Measurements from ENCODE around the gene MT1B. TPM values are rescaled to one million over a fixed set of nuclear protein-coding genes. Genes with fewer than 3 reads are reported as not detected.

The MT1B gene
- total RNA-seq, 1 experiment from 2014 or later: not detected

DNA sequence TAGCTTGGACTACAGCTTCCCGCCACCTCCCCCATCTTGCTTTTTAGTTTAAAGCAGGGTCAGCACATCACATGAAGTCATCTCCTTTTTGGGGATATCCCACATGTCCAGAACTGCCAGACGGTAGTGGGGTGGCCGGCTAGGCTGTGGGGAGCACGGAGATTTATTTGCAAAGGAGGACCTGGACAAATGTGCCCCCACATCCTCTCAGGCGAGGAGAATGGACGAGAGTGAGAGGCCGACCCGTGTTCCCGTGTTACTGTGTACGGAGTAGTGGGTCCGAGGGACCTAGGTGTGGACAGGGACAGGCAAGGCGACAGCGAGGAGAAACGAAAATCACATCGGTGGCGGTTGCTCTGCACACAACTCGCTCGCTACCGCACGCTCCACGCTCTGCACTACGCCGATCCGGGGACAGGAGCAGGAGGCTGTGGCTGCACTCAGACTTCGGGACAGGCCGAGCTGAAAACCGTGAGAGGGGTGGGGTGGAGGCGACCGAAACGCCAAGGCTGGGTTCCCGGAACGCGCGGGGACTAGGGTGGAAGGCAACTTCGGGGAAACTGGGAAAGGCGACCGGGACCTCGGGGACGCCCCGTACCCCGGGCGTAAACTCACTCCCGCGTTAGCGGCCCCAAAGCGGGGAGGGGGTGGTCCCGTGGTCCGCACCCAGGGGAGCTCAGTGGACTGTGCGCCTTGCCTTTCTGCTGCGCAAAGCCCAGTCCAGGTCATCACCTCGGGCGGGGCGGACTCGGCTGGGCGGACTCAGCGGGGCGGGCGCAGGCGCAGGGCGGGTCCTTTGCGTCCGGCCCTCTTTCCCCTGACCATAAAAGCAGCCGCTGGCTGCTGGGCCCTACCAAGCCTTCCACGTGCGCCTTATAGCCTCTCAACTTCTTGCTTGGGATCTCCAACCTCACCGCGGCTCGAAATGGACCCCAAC, 13.6 kb upstream of the MT1B start, which contains the start of gene MT1A:
Gene MT1A (plus strand): TSS at position 853 of the 937 bp plus-strand sequence. CDS start 73 bp downstream, at position 926.
- Histone ChIP-seq H4K20me1 (ENCODE audit: control insufficient read depth, insufficient read depth, insufficient read length) (no peaks in the 10 kb centered on the region), H2BK5ac (ENCODE audit: insufficient read length, low read length) (no peak within 1 kb of the TSS), H2BK12ac (ENCODE audit: insufficient read length, low read depth, low read length) (no peak within 1 kb of the TSS), H4K91ac (ENCODE audit: insufficient read length, low read depth, low read length) (no peak within 1 kb of the TSS), H4K8ac (replicated peaks; ENCODE audit: insufficient read length, low read depth, low read length) (no peak within 1 kb of the TSS), H3K23me2 (ENCODE audit: insufficient read length, low read depth, low read length, poor library complexity, severe bottlenecking) (peaks cover 6% of the 10 kb centered on the region), H3K4me1 (ENCODE audit: insufficient read depth, low read length) (no peaks in the 10 kb centered on the region), H3K27me3 (ENCODE audit: insufficient read depth, low read length) (peaks cover 93% of the 10 kb centered on the region), H2BK15ac (ENCODE audit: low read depth, low read length) (no peak within 1 kb of the TSS), H3K9me3 (ENCODE audit: control insufficient read depth, low read depth, low read length) (no peaks in the 10 kb centered on the region), H2BK20ac (ENCODE audit: low read depth, low read length, poor library complexity, severe bottlenecking) (no peak within 1 kb of the TSS), H3K14ac (ENCODE audit: insufficient read depth, low read length) (no peak within 1 kb of the TSS), H4K5ac (ENCODE audit: insufficient read length, low read depth, low read length) (no peak within 1 kb of the TSS), H3K56ac (ENCODE audit: insufficient read length, low read depth, low read length) (no peak within 1 kb of the TSS), H3K18ac (ENCODE audit: insufficient read length, low read depth, low read length) (no peak within 1 kb of the TSS), H3K79me2 (ENCODE audit: insufficient read depth, low read length) (no peaks in the 10 kb centered on the region), H3K27ac (ENCODE audit: insufficient read length, low read depth, low read length) (no peak within 1 kb of the TSS), H2BK120ac (ENCODE audit: low read depth, low read length, poor library complexity, severe bottlenecking) (no peak within 1 kb of the TSS), H3K23ac (ENCODE audit: insufficient read length, low read depth, low read length) (no peak within 1 kb of the TSS), H3K9ac (ENCODE audit: extremely low read depth, insufficient read length, low read length) (no peak within 1 kb of the TSS), H2AFZ (ENCODE audit: low read length) (no peak within 1 kb of the TSS), H3K79me1 (ENCODE audit: insufficient read depth, low read depth, low read length, poor library complexity, severe bottlenecking) (no peaks in the 10 kb centered on the region), H3T11ph (ENCODE audit: low read length) (no peak within 1 kb of the TSS), H2AK5ac (ENCODE audit: insufficient read length, low read length) (no peak within 1 kb of the TSS), H3K4me2 (ENCODE audit: insufficient read depth, insufficient read length, low read length) (peak within 1 kb of the TSS; percentile 68), H3K4ac (ENCODE audit: low read depth, low read length) (no peak within 1 kb of the TSS)
- H3K4me3 Mint-ChIP-seq: peak within 1 kb of the TSS; percentile 56 to 81
- peaks cover 16 to 35% of the 10 kb centered on the region in 2 experiments for H3K4me1 Mint-ChIP-seq
- H3K27ac Mint-ChIP-seq: peak within 1 kb of the TSS in 1 of 3 experiments; percentile 48; a peak in 1 of 7 replicates
- H3K36me3 Mint-ChIP-seq (ENCODE audit: insufficient read depth in 1 of 3, low read depth in 3 of 3): no peaks in the 10 kb centered on the region; a peak in 1 of 7 replicates
- peaks cover 0 to 9% of the 10 kb centered on the region in 2 experiments; a peak in 2 of 5 replicates for H3K9me3 Mint-ChIP-seq
- TF ChIP-seq, protein P1, sequence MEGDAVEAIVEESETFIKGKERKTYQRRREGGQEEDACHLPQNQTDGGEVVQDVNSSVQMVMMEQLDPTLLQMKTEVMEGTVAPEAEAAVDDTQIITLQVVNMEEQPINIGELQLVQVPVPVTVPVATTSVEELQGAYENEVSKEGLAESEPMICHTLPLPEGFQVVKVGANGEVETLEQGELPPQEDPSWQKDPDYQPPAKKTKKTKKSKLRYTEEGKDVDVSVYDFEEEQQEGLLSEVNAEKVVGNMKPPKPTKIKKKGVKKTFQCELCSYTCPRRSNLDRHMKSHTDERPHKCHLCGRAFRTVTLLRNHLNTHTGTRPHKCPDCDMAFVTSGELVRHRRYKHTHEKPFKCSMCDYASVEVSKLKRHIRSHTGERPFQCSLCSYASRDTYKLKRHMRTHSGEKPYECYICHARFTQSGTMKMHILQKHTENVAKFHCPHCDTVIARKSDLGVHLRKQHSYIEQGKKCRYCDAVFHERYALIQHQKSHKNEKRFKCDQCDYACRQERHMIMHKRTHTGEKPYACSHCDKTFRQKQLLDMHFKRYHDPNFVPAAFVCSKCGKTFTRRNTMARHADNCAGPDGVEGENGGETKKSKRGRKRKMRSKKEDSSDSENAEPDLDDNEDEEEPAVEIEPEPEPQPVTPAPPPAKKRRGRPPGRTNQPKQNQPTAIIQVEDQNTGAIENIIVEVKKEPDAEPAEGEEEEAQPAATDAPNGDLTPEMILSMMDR (conservative IDR thresholded peaks at IDR 0.05): no peak
- WGBS (ENCODE audit: extremely low coverage, insufficient read length, low lambda C conversion rate): no CpG with 5 or more reads among the region's 68 CpGs
- peak; percentile 78 for DNase-seq
- H3K27me3 Mint-ChIP-seq (ENCODE audit: low read depth): peaks cover 99% of the 10 kb centered on the region

Data from H9 (cell line).